ENCODE results near the gene SFT2D3.

The SFT2D3 gene

GRCh38 chr2:127664895-127665225, 36.4 kb upstream of the SFT2D3 start:
- DNase-seq: no peak

DNA sequence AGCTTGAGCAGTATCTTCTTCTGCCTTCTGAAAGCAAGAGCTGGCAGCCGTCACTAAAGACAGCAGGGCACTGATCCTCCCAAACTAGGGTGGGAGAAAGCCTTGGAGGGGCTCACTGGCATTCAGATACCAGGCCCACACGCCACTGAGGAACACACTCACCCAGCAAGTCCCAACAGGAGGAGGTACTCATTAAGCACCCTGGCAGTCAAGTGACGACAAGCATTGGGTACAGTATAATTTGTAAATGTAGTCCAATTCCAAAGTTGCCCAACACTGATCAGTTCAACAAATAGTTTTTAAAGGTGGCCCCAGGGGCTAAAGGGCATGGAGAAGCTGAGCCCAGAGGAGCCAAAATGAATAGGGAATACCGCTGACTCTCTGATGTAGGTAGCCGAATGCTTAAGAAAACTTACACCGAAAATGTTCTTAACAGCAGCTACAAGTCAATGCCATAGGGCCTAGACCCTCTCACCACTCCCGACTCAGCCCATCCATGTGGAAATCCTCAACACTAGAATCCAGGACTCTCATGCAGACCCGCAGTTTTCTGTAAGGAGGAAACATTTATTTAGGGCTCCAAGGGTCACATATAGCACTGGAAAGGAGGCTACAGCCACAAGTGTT, 35.9 kb upstream of the SFT2D3 start:
- DNase-seq: no peak

DNA sequence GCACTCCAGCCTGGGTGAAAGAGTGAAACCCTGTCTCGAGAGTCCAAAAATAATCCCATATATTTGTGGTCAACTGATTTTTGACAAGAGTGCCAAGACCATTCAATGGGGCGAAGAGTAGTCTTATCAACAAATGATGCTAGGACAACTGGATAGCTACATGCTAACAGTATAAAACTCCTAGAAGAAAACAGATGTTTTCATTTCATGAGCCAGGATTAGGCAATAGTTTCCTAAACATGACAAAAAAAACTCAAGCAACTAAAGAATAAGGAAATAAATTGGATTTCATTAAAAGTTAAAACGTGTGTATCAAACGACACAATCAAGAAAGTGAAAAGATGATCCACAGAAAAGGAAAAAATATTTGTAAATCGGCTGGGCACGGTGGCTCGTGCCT, 32.2 kb upstream of the SFT2D3 start:
- DNase-seq: no peak

- DNase-seq: no peak
Observed at GRCh38 chr2:127670055-127670956, 31.0 kb upstream of the SFT2D3 start.

- DNase-seq: no peak
Observed at GRCh38 chr2:127670957-127671290, 30.4 kb upstream of the SFT2D3 start.

GRCh38 chr2:127671557-127672302, 29.6 kb upstream of the SFT2D3 start:
- no peak for DNase-seq

DNA sequence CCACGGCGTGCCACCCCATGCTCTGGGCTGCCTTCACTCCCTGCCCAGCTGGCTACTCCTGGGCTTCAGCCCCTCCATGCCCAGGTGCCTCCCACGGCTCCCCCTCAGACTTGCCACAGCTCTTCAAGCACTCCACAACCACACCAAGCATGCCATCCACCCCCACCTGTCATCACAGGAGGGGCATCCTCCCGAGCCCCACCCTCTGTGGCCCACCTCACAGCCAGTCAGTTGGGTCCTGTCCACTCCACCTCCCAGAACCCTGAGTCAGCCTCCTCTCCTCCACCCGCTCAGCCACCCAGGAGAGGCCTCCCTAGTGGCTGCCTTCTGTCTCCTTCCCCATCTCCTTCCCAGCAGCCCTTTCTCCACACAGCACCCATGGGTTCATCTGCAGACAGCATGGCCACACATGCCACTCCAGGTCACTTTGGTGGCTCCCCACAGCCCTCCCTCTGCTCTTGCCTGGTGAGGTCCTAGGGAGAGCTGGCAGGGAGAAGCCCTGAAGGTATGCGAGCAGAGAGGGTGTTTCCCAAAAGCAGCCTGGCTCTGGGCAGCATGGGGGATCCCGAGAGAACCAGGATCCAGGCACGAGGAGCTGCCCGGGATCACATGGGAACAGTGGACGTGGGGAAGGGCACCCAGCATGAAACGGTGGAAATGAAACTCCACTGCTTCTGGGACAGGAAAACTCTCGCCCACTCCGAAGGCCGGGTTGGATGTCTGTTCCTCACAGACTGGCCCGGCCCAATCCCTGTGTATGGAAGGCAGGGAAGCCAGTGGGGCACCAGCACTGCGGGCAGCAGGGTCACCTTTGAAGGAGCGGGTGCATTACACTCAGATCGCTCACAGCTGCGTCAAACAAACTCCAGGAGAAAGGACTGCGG, 28.7 kb upstream of the SFT2D3 start:
- DNase-seq: no peak

DNA sequence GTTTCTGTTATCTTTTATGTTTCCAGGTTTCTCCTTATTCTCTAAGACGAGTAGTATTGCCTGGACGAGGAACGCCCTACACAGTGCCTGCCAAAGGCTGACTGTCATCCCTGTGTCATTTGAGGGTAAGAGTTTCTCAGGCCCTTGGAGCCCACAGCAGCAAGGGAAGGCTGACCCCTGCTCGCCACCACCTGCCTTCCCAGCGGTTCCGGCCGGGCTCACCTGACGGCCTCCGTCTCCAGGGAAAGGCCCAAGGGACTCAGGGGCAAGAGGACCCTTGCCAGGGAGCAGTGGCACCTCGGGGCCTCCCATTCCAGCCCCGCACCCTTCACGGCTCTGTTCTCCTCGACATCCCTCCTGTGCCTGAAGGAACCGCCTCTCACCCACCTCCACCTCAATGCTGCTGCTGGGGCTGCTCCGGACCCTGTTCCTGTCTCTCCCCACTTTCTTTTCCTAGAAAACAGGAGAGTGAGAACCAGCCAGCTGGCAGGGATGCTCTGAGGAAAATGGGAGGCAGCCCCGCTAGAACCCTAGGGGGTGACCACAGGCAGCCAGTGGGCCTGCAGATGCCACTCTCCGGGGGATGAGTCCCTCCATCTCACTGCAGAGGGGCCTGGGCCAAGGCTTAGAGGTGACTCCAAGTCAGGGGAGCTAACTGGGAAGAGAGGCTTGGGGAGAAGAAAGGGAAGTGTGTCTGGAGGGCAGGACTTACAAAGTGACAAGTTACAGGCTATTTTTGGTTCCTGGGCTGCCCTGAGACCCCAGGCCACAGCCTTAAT, 27.8 kb upstream of the SFT2D3 start:
- DNase-seq: no peak

DNA sequence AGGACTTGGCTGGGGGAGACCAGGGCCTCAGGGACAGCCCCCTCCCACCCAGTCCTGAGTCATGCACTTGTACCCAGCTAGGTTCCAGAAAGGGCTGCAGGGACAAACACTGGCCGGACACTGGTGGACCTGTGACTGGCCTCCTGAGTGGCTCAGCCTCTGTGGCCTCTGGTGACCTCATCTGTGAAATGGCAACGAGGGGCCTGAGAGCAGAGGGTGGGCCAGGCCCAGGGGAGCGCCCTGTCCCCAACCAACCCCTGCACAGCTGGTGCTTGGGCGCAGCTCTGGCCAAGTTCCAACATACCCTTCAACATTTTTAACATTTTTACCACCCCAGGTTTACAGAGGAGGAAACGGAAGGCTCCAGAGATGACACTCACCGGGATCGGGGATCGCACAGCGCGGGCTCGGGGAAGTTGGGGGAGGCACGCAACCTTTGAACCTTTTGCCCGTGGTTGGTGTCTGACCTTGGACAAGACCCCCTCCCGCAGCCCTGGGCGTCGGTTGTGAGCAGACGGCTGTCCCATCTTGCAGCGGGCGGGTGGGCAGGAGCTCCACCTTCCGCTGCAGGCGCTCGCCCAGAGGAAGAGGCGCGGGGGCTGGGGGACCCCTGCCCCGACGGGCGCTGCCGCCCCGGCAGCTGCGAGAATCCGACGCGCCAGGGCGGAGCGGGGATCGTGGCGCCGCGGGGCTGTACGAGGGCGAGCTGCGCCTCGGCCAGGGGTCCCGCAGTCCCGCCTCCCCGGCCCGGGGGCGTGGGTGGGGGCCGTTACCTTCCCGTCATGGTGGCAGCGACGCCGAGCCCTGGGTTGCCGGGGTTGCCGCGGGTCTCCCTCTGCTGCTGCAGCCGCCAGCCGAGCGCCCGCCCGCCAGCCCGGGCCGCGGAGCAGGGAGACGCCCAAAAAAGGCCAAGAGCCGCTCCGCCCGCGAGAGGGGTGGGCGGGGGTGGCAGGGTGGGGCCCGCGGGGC, 26.8 kb upstream of the SFT2D3 start:
- DNase-seq: no peak

DNA sequence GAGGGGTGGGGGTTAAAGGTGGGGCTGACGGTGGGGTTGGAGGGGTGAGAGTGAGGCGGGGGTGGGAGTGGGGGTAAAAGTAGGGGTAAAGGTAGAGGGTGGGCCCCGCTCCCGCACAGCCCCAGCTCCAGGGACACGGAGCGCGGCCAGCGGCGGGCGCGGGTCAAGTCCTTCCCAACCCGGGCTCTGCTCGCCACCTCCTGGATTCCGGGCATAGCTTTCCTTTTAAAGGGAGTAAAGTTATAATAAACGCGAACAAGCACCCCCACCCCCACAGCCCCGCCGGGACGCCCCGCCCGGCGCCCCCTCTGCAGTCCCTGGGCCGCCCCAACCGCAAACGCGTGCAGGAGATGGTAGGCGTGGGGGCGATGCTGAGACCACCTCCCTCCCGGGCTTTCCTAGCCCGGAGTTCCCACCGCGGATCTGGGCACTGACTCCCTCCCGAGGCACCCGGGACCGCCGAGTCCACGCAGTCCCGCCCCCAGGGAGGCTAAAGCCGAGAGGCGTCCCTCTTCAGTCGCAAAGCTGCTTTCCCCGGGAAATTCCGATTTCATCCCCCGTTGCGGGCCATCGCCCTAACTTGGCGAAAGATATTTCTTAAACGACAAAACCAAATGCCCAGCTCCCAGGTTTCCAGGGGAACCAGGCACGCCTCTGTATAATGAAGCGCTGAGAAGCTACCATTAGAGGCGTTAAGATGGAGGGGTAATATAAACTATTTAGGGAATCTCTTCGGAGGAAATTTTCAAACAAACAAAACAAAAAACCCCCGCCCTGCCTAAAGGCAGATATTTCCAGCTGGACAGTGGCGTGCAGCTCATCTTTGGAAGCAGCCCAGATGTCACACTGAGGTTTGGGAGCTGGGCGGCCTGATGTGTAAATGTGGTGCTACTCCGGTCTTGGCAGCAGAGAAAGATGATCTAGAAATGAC, 25.7 kb upstream of the SFT2D3 start, which contains the start of gene LIMS2:
TSS of gene LIMS2 (minus strand) at position 200 of the 931 bp plus-strand sequence. CDS start 506 bp downstream, outside the sequence.
- no peak for DNase-seq

DNA sequence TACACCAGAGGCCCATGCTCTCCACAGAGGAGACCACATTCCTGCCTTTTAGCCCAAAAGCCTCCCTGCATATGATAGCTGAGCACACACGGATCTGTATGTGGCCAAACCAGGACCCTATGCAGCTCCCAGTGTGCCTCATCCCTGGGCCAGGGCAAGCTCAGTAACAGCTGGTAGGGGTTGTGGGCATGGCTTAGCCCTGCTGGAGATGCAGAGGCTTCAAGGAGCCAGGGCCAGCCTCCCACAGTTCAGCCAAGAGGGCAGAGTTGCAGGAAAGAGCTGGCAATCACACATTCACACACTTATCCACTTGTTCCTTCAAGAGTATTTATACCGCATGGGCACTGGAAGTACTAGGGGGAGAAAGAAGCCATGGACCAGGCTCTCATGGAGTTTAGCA, 24.4 kb upstream of the SFT2D3 start:
- DNase-seq: no peak

DNA sequence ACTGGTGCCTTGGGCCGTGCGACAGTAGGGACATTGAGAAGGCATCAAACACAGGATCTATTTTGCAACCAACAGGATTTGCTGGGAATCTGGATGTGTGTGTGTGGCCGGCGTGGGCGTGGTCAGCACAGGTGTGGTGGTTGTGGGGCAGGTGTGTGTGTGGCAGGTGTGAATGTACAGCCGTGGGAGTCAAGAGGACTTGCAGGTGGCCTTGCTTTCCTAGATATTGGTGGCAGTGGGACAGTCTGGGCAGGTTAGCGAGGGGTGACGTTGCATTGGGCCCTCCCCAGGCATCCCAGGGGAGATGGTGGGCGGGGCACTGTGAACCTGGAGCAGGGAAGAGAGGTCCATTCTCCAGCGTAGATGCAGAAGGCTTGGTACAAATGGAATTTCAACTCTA, 22.8 kb upstream of the SFT2D3 start:
- DNase-seq: no peak

DNA sequence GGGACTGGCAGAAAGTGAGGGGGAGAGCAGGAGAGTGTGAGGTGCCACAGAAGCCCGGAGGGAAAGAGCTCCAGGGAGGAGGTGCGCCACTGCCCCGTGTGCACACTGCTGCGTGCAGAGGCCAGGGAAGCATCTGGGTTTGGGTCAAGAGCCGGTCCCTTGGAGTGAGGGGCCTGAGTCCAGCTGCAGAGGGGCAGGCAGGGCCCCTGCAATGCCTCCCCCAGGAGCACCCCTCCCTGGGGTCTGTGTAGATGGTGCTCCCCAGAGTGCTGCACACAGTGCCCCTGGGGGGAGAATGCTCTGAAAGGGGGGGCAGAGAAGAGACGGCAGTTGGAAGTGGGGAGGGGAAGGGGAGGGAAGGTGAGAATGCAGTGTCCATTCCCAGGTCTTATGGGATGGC, 22.3 kb upstream of the SFT2D3 start:
- DNase-seq: no peak

GRCh38 chr2:127679680-127680361, 21.5 kb upstream of the SFT2D3 start:
- DNase-seq: no peak

DNA sequence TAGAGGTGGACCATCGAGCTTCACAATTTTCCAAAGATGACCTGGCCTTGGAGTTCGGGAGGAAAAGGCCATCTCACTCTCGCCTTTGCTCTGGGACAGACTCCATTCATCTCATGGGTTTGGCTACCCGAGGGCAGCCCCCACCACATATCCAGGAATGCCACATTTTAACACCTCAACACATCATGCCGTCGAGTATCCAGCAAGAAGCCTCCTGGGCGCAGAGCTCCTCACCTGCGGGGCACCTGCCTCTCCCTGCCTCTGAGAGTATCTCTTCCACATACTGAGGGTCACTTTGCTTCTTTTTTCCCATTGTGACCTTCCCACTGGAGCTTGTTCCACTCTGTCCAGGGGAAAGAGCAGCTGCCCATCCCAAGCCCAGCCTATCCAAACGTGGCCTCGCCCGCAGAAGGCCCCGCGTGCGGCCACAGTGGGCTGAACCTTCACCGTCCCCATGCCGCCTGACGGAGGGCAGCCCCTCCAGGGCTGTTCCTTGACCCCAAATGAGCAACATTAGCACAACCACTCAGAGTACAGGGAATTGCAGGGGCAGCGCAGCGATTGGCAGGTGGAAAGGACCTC, 20.5 kb upstream of the SFT2D3 start:
- DNase-seq: no peak

GRCh38 chr2:127681288-127681804, 20.0 kb upstream of the SFT2D3 start:
- no peak for DNase-seq

- no peak for DNase-seq
Observed at GRCh38 chr2:127681976-127682857, 19.1 kb upstream of the SFT2D3 start.

All from activated CD4-positive, alpha-beta T cell treated with anti-CD3 and anti-CD28 coated beads, Interleukin-2, amount 50 U/mL, for 16 hours (primary cell).